GM19438 (cell line): ENCODE data around the gene SETDB1.
"Not testable (repeated sequence)": the region's sequence is repeated elsewhere in the genome, so short reads cannot be mapped to it uniquely, and the experiment has no call there.

Experiments used
- ATAC-seq: cut with Tn5 transposase; IDR thresholded peaks from one replicate; pipeline ENCODE4 v1.9.1; 2021; ENCODE audit warnings: low read depth; ENCODE audit not compliant: unreplicated experiment

The SETDB1 gene

DNA sequence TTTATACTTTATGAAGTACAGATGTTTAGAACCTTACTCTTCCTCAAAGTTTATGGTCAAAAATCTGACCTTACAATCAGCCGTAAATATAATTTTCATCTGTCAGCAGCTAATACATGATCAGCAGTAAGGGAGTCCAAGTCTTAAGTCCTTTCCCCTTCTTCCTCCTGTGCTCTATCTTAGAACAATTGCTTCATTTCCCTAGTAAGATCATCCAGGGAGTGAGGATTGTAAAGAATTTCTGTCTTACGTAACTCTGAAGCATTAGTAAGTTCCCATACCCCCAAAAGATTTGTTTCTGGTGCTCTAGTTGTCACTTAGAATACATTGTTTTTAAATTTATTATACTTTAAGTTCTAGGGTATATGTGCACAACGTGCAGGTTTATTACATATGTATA is 2.1 kb downstream of the SETDB1 start:
- no peak for ATAC-seq

DNA sequence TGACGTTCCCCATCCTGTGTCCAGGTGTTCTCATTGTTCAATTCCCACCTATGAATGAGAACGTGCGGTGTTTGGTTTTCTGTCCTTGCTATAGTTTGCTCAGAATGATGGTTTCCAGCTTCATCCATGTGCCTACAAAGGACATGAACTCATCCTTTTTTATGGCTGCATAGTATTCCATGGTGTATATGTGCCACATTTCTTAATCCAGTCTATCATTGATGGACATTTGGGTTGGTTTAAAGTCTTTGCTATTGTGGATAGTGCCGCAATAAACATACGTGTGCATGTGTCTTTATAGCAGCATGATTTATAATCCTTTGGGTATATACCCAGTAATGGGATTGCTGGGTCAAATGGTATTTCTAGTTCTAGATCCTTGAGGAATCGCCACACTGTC is 2.6 kb downstream of the SETDB1 start:
- not testable (repeated sequence) for ATAC-seq

DNA sequence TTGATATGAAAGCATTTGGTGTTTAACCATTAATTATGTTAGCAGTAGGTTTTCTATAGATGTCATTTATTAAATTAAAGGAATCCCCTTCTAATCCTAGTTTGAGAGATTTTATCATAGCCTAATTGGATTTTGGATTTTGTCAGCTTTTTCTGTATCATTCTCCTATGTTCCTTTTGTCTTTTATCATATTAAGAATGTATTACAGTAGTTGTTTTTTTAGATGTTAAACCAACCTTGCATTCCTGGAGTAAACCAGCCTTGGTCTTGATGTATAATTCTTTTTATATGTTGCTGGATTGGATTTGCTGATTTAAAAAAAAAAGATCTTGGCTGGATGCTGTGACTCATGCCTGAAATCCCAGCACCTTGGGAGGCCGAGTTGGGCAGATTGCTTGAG is 5.6 kb downstream of the SETDB1 start:
- no peak for ATAC-seq

DNA sequence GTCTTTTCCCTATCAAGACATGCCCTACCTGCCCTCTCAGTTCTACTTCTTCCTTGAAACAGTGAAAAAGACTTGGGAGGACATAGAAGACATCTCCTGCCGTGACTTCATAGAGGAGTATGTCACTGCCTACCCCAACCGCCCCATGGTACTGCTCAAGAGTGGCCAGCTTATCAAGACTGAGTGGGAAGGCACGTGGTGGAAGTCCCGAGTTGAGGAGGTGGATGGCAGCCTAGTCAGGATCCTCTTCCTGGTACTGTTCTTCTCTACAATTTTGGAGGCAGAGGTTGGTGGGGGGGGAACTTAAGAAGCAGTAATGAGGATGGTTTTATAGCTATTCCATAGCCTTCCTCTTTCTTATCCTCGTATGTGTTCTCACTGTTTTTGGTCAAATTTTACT is 18.7 kb downstream of the SETDB1 start:
- ATAC-seq, result no peak

DNA sequence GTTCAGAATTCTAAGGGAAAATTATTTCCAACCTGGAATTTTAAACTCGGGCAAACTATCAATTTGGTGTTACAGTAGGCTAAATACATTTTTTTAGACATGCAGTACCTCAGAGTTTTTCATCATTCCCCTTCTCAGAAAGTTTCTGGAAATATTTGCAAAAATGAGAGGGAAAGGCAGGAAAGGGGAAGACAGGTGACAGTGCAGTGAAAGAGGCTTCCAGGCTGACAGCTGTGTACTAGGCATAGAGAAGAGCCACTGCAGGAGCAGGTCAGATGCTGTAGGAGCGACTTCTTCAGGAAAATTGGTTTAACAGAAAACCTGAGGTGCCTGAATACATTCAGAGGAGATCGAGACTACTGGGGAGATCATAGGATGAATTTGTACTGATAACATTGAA is 28.5 kb downstream of the SETDB1 start:
- no peak for ATAC-seq

DNA sequence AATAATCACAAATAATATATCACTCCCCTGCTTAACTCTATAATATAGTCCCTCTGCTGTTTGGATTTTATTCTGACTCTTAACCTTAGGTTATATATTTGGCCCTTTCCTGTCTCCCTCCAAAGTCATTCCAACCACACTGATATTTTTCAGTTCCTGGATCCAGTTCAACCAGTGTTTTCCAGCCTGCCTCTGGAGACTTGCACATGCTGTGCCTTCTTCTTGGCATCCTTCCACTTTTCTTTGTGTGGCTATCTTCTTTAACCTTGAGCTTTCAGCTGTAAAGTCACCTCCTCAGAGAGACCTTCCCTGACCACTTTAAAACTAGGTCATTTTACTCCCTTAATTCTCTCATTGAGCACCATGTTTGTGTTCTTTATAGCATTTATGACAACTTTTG is 29.1 kb downstream of the SETDB1 start:
- no peak for ATAC-seq

DNA sequence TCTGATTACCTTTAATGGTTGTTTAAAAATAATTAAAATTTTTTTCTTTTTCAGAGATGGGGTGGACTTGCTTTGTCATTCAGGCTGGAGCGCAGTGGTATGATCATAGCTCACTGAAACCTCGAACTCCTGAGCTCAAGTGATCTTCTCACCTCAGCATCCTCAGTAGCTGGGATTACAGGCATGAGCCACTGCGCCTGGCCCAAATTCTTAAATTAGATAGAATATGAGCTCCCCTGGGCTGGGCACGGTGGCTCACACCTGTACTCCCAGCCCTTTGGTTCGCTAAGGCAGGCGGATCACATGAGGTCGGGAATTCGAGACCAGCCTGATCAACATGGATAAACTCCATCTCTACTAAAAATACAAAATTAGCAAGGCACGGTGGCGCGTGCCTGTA is 31.5 kb downstream of the SETDB1 start:
- no peak for ATAC-seq

DNA sequence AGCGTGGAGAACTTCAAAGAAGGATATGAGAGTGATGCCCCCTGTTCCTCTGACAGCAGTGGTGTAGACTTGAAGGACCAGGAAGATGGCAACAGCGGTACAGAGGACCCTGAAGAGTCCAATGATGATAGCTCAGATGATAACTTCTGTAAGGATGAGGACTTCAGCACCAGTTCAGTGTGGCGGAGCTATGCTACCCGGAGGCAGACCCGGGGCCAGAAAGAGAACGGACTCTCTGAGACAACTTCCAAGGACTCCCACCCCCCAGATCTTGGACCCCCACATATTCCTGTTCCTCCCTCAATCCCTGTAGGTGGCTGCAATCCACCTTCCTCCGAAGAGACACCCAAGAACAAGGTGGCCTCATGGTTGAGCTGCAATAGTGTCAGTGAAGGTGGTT is 34.5 kb downstream of the SETDB1 start:
- no peak for ATAC-seq

DNA sequence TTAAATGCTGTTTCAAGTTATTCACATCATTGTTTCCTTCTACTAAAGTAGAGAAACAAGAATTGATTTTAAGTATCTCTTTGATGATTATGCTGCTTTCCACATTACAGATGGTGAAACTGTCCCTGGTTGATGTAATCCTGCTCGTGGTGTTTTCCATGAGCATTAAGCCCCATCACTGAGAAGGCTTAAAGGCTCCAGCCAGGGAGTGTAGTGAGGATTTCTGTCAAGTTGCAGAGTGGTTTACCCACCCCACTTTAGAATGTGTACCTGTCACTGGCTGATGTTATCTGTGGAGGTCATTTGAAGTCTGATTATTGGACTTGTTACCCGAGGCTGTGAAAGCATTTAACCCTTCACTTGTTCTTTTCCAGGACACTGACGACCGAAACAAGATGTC is 35.6 kb downstream of the SETDB1 start:
- no peak for ATAC-seq

DNA sequence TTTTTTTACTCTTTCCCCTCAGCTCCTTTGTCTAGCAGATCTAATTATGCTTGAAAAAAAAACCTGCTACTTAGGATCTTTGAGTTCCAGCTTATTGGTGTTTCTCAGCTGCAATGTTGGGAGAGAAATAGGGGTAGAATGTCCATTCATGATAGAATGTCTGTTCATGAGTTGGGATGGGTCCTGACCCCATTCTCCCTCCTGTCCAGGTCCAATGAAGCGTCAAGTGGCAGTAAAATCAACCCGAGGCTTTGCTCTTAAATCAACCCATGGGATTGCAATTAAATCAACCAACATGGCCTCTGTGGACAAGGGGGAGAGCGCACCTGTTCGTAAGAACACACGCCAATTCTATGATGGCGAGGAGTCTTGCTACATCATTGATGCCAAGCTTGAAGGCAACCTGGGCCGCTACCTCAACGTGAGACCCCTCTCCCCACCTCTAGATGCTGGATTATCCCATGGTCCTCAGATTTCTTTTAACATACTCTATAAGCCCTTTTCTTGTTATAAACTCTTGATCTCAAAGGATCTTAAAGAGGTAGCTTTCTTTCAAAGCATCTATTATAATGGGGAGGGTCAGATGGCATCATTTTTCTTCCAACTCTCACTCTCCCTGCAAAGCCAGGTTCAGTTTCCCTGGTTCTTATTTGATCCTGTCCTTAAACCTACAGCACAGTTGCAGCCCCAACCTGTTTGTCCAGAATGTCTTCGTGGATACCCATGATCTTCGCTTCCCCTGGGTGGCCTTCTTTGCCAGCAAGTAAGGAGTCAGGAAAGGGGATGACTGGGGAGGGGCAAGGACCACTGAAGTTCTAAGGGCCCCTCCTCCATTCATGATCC is 37.4 kb downstream of the SETDB1 start:
- no peak for ATAC-seq

DNA sequence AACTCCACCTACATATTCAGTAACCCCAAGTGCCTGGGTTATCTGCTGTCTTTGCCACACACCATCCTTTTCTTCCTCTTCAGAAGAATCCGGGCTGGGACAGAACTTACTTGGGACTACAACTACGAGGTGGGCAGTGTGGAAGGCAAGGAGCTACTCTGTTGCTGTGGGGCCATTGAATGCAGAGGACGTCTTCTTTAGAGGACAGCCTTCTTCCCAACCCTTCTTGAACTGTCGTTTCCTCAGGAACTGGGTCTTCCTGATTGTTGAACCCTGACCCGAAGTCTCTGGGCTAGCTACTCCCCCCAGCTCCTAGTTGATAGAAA is 38.0 kb downstream of the SETDB1 start:
- no peak for ATAC-seq

DNA sequence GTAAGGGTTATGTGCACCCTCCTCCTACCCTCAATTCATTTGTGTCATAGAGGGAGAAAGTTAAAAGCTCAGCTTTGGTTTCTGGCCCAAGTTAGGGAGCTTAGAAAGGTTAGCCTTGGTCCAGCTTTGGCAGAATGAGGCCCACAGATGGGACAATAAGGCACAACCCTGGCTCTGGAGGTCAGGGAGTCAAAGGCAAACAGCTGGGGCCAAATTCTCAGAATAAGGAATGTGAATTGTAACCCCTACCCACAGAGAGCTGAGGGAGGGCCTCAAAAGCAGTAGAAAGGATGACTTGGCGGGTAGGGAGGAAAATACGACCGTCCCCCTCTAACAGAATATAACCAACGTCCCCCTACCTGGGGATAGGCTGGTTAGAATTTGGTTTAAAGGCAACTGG is 39.4 kb downstream of the SETDB1 start:
- ATAC-seq, result no peak

DNA sequence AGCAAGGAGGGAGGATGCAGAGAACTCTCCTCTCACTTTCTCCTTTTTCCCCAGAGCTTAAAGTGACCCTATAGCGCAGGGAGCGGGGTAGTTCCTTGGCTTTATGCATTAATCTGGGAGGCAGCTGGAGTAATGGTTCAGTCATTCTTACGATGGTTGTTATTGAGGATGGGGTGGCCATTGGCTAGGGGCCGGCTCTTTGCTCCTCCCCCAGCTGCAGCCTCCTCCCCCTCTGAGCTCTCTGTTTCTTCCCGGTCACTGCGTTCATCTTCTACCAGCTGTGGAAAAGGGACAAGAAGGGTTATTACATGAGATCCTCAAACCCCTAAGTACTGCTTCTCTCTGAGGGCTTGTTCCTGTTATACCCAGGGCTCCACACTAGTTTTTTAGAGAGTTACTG is 39.8 kb downstream of the SETDB1 start:
- no peak for ATAC-seq

DNA sequence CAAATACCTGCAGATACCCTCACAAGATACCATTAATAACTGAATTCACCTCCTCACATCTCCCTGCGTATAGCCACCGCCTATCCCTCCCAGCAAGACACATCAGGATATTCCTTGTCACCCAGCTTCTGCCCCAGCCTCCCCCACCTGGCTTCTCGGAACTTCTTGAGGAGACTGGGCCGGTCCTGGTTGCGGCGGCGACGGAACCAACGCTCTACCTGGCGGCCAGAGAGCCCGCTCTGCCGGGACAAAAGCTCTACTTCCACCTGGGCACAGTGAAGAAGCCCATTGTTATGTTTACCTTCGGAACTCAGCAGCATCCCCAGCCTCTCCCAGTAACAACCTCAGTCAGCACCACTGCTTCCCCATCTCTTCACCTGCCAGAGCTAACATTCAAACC is 41.8 kb downstream of the SETDB1 start:
- ATAC-seq, result no peak

DNA sequence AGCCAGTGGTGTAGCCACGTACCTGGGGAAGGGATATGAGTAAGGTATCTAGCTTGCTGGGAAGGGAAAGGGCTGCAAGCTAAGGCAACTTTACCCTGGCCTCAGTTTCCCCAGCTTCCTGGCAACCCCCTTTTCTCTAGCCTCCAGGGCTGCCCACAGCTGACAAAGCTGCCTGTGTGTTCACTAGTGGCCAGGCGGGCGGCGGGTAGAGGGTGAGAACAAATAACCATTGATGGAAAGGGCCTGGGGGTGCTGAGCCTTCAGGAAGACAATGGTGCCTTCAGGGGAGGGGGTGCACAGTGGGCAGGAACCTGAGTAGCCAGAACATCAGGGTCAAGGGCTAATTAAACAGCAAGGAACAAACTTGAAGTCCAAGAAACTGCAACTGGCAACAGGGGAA is 42.3 kb downstream of the SETDB1 start:
- no peak for ATAC-seq

DNA sequence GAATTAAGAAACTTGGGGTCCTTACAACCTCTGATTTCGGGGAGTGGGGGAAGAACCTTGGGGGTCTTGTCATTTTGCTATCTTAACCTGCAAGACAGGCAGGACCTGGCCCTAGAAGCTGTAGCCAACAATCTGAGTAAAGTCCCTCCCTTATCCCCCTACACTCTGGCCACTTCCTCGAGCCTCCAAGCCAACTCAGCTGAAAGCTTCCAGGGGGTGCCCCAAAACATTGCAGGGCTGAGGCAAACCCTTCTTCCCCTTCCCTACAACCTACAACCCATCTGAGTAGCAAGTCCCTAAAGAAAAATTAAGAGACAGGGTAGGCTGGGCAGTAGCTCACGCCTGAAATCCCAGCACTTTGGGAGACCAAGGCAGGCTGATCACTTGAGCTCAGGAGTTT is 43.5 kb downstream of the SETDB1 start:
- ATAC-seq, result no peak

DNA sequence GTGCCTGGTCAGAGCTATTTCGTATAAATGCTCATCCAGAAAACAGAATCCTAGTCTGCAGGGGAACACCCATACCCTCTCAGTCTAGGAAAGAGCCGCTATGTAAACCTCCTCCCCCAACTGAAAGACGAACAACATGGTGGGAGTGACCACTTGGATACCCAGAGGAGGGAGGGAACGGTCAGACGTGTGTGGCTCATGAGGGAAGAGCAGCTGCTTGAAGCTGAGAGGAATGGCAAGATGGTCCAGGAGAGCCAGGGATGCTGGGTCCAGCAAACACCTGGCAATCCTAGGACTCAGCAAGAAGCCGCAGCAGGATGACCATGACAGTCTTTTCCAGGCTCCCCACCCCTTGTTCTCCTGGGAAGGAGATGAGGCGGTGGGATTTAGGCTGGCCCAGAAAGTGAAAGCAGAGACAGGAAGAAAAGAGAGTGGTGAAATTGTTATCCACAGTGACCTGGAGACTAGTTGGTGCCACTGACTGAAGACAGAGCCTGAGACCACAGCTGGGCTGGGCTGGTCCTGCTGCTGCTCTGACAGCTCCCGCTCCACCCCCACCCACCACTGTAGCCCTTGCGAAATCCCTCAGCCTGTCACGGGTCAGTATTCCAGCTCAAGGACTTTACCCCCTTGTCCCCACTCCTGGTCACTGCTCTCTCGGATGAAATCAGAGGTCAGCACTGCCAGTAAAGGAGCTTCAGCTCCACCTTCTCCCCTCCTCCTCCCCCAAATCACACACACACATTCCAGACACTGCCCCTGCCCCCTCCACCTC is 44.8 kb downstream of the SETDB1 start:
- no peak for ATAC-seq

DNA sequence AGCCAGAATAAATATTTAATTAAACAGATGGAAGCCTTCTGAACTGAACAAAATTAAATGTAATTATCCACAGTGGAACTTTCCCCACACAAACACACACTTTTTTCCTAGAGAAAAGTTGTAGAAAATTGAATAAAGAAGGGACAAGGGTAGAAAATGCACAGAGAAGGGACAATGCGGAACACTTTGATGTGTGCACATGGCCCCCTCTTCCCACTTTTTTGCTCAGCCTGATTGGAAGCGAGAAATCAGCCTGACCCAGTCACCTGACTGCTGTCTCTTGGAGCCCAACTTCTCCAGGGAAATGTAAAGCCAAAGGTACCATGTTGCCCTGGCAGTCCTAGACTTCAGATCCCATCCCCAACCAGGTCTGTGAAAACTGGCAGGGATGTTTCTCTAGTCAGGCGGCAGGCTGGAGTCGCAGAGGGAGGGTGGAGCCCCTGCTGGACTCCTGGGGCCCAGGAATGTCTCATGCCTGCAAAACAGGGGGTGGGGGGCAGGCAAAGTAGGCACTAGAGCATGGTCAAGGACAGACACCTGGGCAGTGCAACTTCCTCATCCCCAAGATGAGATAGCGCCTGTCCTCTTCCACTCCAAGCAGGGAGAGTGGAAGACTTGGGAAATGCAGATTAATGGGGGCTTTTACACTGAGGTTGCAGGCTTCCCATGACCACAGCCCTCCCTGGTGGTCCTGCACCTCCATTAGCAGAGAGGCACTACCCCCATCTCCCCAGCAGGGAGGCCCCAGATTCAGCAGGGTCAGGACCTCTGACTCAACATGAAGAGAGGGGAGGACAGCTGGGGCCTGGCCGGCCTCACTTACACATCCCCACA is 45.6 kb downstream of the SETDB1 start:
- no peak for ATAC-seq

DNA sequence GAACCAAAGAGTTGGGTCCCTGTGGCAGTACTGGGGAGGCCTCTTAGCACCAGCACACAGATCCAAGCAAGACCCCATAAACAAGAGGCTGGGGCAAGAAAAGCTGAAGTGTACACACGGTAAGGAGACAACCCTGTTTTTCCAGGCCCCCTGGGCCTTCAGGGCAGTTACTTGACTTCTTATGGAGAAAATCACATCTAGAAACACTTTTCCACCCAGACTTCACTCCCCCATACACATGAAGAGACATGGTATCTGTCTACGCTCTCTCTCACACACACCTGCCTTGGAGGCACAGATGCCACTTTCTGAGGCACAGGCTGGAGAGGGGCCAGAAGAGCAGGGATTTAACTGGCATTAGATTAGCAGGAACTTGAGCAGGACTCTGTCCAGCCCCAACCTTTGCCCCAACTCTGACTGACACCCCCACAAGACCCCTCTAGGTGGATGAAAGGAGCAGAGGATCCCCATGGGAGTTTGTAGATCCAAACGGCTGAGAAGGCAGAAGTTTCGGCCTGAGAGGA is 46.3 kb downstream of the SETDB1 start:
- ATAC-seq, result no peak

DNA sequence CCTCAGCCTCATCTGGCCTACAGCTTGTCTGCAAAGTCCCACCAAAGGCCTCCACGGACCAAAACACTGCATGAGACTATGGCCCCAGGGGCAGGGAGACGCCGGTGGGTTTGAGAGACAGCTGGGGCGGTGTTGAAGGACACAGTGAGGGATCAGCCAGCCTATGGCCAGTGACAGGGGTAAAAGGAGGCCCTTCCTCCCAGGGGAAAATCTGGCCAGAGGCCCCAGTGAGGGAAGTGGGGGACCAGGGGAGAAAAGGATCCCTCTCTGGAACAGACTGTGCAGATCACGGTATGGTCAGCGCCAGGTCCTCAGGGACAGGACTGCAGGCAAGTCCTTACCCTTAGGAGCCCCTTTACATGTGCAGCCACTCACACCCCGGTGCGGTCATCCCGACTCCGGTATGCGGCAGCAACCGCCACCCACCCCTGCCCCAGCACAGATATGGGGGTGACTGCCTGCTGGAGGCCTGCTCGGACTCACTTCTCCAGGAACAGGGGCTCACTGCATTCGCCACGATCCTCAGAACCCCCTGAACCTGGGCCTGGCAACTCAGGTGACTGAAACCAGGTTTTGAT is 47.2 kb downstream of the SETDB1 start:
- no peak for ATAC-seq
